NCI-H526 (cell line): ENCODE data around the gene DENND11.

ENCODE experiments used
- DNase-seq, 2 experiments: peaks; one replicate each; lab custom pipeline; 2025; lab: John Stamatoyannopoulos, UW

DENND11 gene

GRCh38 chr7:141702047-141702567 lies at the start of gene DENND11:
Gene DENND11 (minus strand): TSS chr7:141702166. CDS start chr7:141702153, 13 bp downstream.
- peak; percentile 41 to 92 for DNase-seq

- DNase-seq: no peak
Measured at GRCh38 chr7:141748396-141748795, 46.4 kb upstream of the DENND11 start.

- no peak for DNase-seq
Measured at GRCh38 chr7:141744131-141744530, 42.2 kb upstream of the DENND11 start.

- no peak for DNase-seq
Measured at GRCh38 chr7:141742229-141742628, 40.3 kb upstream of the DENND11 start.

- DNase-seq: no peak
Measured at GRCh38 chr7:141739250-141739649, 37.3 kb upstream of the DENND11 start.

GRCh38 chr7:141738592-141739013 lies 36.6 kb upstream of the DENND11 start:
- DNase-seq: no peak

- peak; percentile 98 to 99 for DNase-seq
Measured at GRCh38 chr7:141737836-141738591, 36.0 kb upstream of the DENND11 start, which contains the start of gene SSBP1. Gene SSBP1 (plus strand): TSS chr7:141738358. CDS start chr7:141739167, 809 bp downstream.

GRCh38 chr7:141737118-141737835 lies 35.3 kb upstream of the DENND11 start:
- peak; percentile 16 to 35 for DNase-seq

- DNase-seq: no peak
Measured at GRCh38 chr7:141731476-141732149, 29.6 kb upstream of the DENND11 start.

GRCh38 chr7:141729020-141729419 lies 27.1 kb upstream of the DENND11 start:
- DNase-seq: no peak

- no peak for DNase-seq
Measured at GRCh38 chr7:141722529-141722928, 20.6 kb upstream of the DENND11 start.

- DNase-seq: peak in 1 of 2 experiments; percentile 34
Measured at GRCh38 chr7:141717450-141717849, 15.5 kb upstream of the DENND11 start.

GRCh38 chr7:141715794-141716689 lies 14.1 kb upstream of the DENND11 start:
- no peak for DNase-seq

- no peak for DNase-seq
Measured at GRCh38 chr7:141715018-141715417, 13.1 kb upstream of the DENND11 start.

GRCh38 chr7:141714571-141714970 lies 12.6 kb upstream of the DENND11 start:
- no peak for DNase-seq

- no peak for DNase-seq
Measured at GRCh38 chr7:141713890-141714289, 11.9 kb upstream of the DENND11 start.

GRCh38 chr7:141712603-141713255 lies 10.8 kb upstream of the DENND11 start:
- DNase-seq: no peak

GRCh38 chr7:141710301-141710700 lies 8.3 kb upstream of the DENND11 start:
- DNase-seq: no peak

- no peak for DNase-seq
Measured at GRCh38 chr7:141709749-141710148, 7.8 kb upstream of the DENND11 start.

- DNase-seq: no peak
Measured at GRCh38 chr7:141709318-141709717, 7.4 kb upstream of the DENND11 start.

- no peak for DNase-seq
Measured at GRCh38 chr7:141708351-141708750, 6.4 kb upstream of the DENND11 start, which contains the start of gene WEE2. Gene WEE2 (plus strand): TSS chr7:141708353. CDS start chr7:141708759, 406 bp downstream.
